GM12875 (cell line): ENCODE data around the gene TRIM66.

Experiments
- H3K4me3 ChIP-seq: one replicate; pipeline ENCODE4 v1.5.1; 2011; ENCODE audit warnings: low read depth, low read length, control low read depth
- CTCF ChIP-seq: IDR thresholded peaks from 2 replicates; pipeline ENCODE4 v1.5.1; 2011; ENCODE audit warnings: low read depth, mild to moderate bottlenecking, control low read depth, inconsistent platforms, low read length, moderate library complexity, borderline replicate concordance; ENCODE audit not compliant: insufficient read depth

The TRIM66 gene

GRCh38 chr11:8706673-8707432 lies 24.4 kb upstream of the TRIM66 start:
- TF ChIP-seq CTCF, result no peak
- H3K4me3 ChIP-seq, result no peak overlapping the region

GRCh38 chr11:8705146-8705545 lies 22.7 kb upstream of the TRIM66 start:
- TF ChIP-seq CTCF, result no peak
- H3K4me3 ChIP-seq, result no peak overlapping the region

- TF ChIP-seq CTCF, result no peak
- no peak overlapping the region for H3K4me3 ChIP-seq
Observed at GRCh38 chr11:8704136-8704535, 21.7 kb upstream of the TRIM66 start.

DNA sequence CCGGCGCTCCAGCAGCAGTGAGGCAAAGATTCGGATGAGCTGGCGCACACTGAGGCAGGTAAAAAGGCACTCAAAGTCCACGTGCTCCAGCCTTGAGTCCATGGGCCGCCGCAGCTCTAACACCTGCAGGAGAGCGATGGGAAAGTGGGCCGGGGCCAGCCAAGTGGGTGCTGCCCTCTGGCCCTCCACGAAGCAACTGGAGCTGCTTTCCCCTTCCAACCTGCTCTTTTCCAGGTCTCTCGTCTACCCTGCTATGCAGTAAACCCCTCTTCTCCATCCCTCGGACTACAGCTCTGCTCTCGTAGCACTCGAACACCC lies 20.1 kb upstream of the TRIM66 start:
- no peak for TF ChIP-seq CTCF
- no peak overlapping the region for H3K4me3 ChIP-seq

GRCh38 chr11:8701891-8702597 lies 19.6 kb upstream of the TRIM66 start:
- no peak overlapping the region for H3K4me3 ChIP-seq
- no peak for TF ChIP-seq CTCF

DNA sequence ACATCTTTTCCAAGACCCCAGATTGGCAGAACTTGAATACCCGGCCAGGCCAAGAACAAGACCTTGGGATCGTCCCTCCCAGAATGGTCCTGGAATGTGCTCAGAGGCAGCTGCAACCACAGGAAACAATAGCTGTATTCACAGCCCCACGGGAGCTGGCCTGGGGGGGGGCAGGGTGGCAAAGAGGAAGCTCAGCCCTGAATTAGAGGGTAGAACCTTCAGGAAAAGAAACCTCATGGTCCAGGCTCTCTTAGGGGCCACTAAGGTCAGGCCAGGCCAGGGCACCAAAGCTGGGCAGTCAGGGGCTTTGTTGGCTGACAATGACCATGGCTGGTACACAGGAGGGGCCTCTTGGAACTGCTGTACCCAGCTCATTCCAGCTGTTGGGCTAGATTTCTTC lies 17.4 kb upstream of the TRIM66 start:
- TF ChIP-seq CTCF, result no peak
- H3K4me3 ChIP-seq, result no peak overlapping the region

DNA sequence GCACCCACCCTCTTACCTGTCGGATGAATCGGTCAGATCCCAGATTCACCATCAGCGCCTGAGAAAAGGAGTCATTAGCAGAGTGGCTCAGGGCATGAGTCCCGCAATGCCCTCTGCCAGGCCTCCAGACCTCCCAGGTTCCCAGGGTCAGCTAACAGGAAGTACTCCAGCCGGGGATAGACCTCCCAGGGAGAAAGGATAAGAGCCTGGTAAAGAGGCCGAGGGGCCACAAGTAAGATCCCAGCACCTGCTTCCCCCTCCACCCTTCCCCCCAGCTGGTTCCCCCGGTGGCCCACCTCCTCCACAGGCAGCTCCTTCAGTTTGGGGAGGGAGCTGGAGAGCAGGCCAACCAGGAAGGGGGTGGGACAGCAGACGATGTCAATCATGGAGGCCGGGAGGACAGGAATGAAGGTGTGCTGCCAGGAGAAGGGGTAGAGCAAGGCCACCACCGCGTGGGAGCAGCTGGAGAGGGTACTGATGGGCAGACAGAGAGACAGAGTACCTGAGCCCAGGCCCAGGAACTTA lies 16.5 kb upstream of the TRIM66 start:
- no peak overlapping the region for H3K4me3 ChIP-seq
- TF ChIP-seq CTCF, result no peak
